H1 (cell line): ENCODE measurements around the gene FXN. TPM values are rescaled to one million over a fixed set of nuclear protein-coding genes. Genes with fewer than 3 reads are reported as not detected.

Experiments used
- ASH2L ChIP-seq: fragments of 200-600, 300-600 bp; sonication (generic); IDR thresholded peaks from one replicate; pipeline ENCODE4 v1.7.1; 2017; ENCODE audit warnings: low read length
- BCL11A ChIP-seq, 2 experiments: IDR thresholded peaks; one replicate each; pipeline ENCODE4 v1.6.1; 2011; ENCODE audit warnings: low read depth in 2 of 2, low read length in 2 of 2, mild to moderate bottlenecking in 2 of 2
- CEBPB ChIP-seq: IDR thresholded peaks from 2 replicates; pipeline ENCODE4 v1.6.1; 2012; ENCODE audit warnings: low read depth, low read length
- CTBP2 ChIP-seq: IDR thresholded peaks from 2 replicates; pipeline ENCODE4 v1.7.0; 2011; ENCODE audit warnings: borderline replicate concordance, mild to moderate bottlenecking, moderate library complexity, mixed read lengths, low read length; ENCODE audit not compliant: insufficient read depth, insufficient read length
- CTCF ChIP-seq, 3 experiments: IDR thresholded peaks; 1 replicate in 2 of 3; 2 replicates in 1 of 3; pipeline versions ENCODE4 v1.5.1 to v1.6.1; 2011; ENCODE audit warnings: low read length in 3 of 3, mild to moderate bottlenecking in 3 of 3, inconsistent platforms in 2 of 3, low read depth in 1 of 3, moderate library complexity in 1 of 3; ENCODE audit not compliant: insufficient read depth in 1 of 3; ENCODE audit errors: control extremely low read depth in 1 of 3
- E2F6 ChIP-seq: IDR thresholded peaks from 2 replicates; pipeline ENCODE4 v1.6.1; 2012; ENCODE audit warnings: inconsistent platforms
- EGR1 ChIP-seq: IDR thresholded peaks from 2 replicates; pipeline ENCODE4 v1.6.1; 2011; ENCODE audit warnings: low read depth, low read length, borderline replicate concordance
- EP300 ChIP-seq, 2 experiments: IDR thresholded peaks; 1 replicate in 1 of 2; 2 replicates in 1 of 2; pipeline ENCODE4 v1.6.1; 2011 to 2012; ENCODE audit warnings: low read depth in 2 of 2, low read length in 2 of 2, mild to moderate bottlenecking in 2 of 2, borderline replicate concordance in 1 of 2, inconsistent platforms in 1 of 2, moderate library complexity in 1 of 2
- HDAC2 ChIP-seq, 2 experiments: fragments of 300-600 bp in 1 of 2; sonication (generic) in 1 of 2; IDR thresholded peaks; 2 replicates each; pipeline ENCODE4 v1.6.1; 2011 to 2012; ENCODE audit warnings: low read depth in 2 of 2, low read length in 2 of 2, mild to moderate bottlenecking in 2 of 2, moderate library complexity in 2 of 2, borderline replicate concordance in 1 of 2, inconsistent platforms in 1 of 2
- KDM1A ChIP-seq: fragments of 200-600, 300-600 bp; sonication (generic); IDR thresholded peaks from 2 replicates; pipeline ENCODE4 v1.7.1; 2016; ENCODE audit warnings: mild to moderate bottlenecking, low read length, borderline replicate concordance
- MAFK ChIP-seq: IDR thresholded peaks from 2 replicates; pipeline ENCODE4 v1.6.1; 2012; ENCODE audit warnings: low read depth, mild to moderate bottlenecking, improper control_type of control experiment, low read length
- NRF1 ChIP-seq: IDR thresholded peaks from 2 replicates; pipeline ENCODE4 v1.6.1; 2011; ENCODE audit warnings: mild to moderate bottlenecking, low read depth, low read length, improper control_type of control experiment
- POLR2AphosphoS5 ChIP-seq: IDR thresholded peaks from 2 replicates; pipeline ENCODE4 v1.6.1; 2011; ENCODE audit warnings: low read depth, low read length
- RBBP5 ChIP-seq: IDR thresholded peaks from 2 replicates; pipeline ENCODE4 v1.7.1; 2012; ENCODE audit warnings: low read depth, mild to moderate bottlenecking, inconsistent platforms, low read length, moderate library complexity, borderline replicate concordance
- SIN3A ChIP-seq, 2 experiments: IDR thresholded peaks in 1 of 2; conservative IDR thresholded peaks in 1 of 2; 2 replicates each; pipeline ENCODE4 v1.6.1; 2011 to 2012; ENCODE audit warnings: low read length in 2 of 2, improper control_type of control experiment in 1 of 2, low read depth in 1 of 2, mild to moderate bottlenecking in 1 of 2
- SP4 ChIP-seq: IDR thresholded peaks from 2 replicates; pipeline ENCODE4 v1.6.1; 2012; ENCODE audit warnings: low read length, inconsistent platforms
- SRF ChIP-seq: IDR thresholded peaks from 2 replicates; pipeline ENCODE4 v1.6.1; 2011; ENCODE audit warnings: mild to moderate bottlenecking, low read depth, low read length, moderate library complexity
- TAF7 ChIP-seq: optimal IDR thresholded peaks from 2 replicates; pipeline ENCODE3; 2011; ENCODE audit warnings: low read depth, mild to moderate bottlenecking, inconsistent platforms, low read length, moderate library complexity, borderline replicate concordance
- TBP ChIP-seq: IDR thresholded peaks from 2 replicates; pipeline ENCODE4 v1.6.1; 2011; ENCODE audit warnings: low read depth, low read length, improper control_type of control experiment
- polyA plus RNA-seq, 7 experiments: library from polyadenylated mRNA; depleted of rRNA in 3 of 7; stranded (reverse) in 5 of 7; unstranded in 2 of 7; fragments of >200 nt in 5 of 7; fragments of 200-250 nt in 2 of 7; gene quantifications; 1 replicate in 5 of 7; 2 replicates in 1 of 7; 4 replicates in 1 of 7; pipeline versions ENCODE4 v1.2.1 to v1.2.3, GENCODE V29; 2011 to 2013; ENCODE audit warnings: missing spikeins in 2 of 7, mixed read lengths in 2 of 7
- total RNA-seq: library from RNA; stranded (reverse); fragmentation: NEBNext Ultra II Directional; extraction: Animal tissue kit (Norgen Biotek cat#: 25700); gene quantifications from 2 replicates; pipeline ENCODE4 v1.2.1, GENCODE V29; 2021

The FXN gene
- total and polyA plus RNA-seq, 2 of the 8 experiments (the other 6 are each of a cell fraction or from before 2014, with no cell fraction given), result 34.2 to 37.5 TPM

- TF ChIP-seq SRF (no peak), EGR1 (no peak), SP4 (0 out of 2 replicates have a peak, but pooled peaks have one; percentile 5), POLR2AphosphoS5 (peak; percentile 79), RBBP5 (peak; percentile 57), EP300 (IDR thresholded peaks at IDR 0.05; ENCODE audit: borderline replicate concordance in 1 of 2, low read depth in 2 of 2, low read length in 2 of 2) (no peak), TBP (peak; percentile 44; the same call in 1 of the 2 replicates), NRF1 (no peak), BCL11A (IDR thresholded peaks at IDR 0.05; ENCODE audit: low read depth in 2 of 2, low read length in 2 of 2) (no peak), CTCF (IDR thresholded peaks at IDR 0.05; ENCODE audit: control extremely low read depth in 1 of 3, insufficient read depth in 1 of 3, low read depth in 1 of 3, low read length in 3 of 3) (peak in 2 of 3 experiments; percentile 1 to 5; a peak in 2 of 4 replicates), CEBPB (no peak), SIN3A (conservative IDR thresholded peaks at IDR 0.05 in 1 of 2, IDR thresholded peaks at IDR 0.05 in 1 of 2; ENCODE audit: low read depth in 1 of 2, low read length in 2 of 2) (peak; percentile 24 to 75; a peak in 2 of 4 replicates), HDAC2 (IDR thresholded peaks at IDR 0.05; ENCODE audit: borderline replicate concordance in 1 of 2, low read depth in 2 of 2, low read length in 2 of 2) (peak in 1 of 2 experiments; percentile 57; a peak in 1 of 4 replicates), KDM1A (no peak), CTBP2 (no peak), TAF7 (peak; percentile 62), E2F6 (no peak; the same call in none of the 2 replicates), MAFK (no peak), ASH2L (peak; percentile 8)
Observed at GRCh38 chr9:69121155-69122081, 85.9 kb downstream of the FXN start (continued).
